Lower leg skin (tissue), 4 donors: ENCODE measurements around the gene RYR2. TPM values are rescaled to one million over a fixed set of nuclear protein-coding genes. Genes with fewer than 3 reads are reported as not detected.

Experiments
- DNase-seq, 2 donors: peaks; one replicate each; pipeline ENCODE4 v3.0.0-alpha.2; 2019; ENCODE audit warnings: low spot score in 2 of 2
- H3K4me3 ChIP-seq: fragments of 200-600 bp; sonication (generic); 2 replicates; pipeline ENCODE4 v1.5.1; 2017; ENCODE audit warnings: mild to moderate bottlenecking, low read depth; ENCODE audit not compliant: poor library complexity, severe bottlenecking
- POLR2A ChIP-seq, 2 donors: fragments of 450-650 bp; IDR thresholded peaks; one replicate each; pipeline ENCODE4 v1.6.1; 2016 to 2017; ENCODE audit warnings: antibody characterized with exemption in 2 of 2, mild to moderate bottlenecking in 1 of 2, moderate library complexity in 1 of 2
- WGBS, 2 donors: methylation state at CpG; one replicate each; pipeline ENCODE4 v1.1.5; 2018; 5-methylcytosine and 5-hydroxymethylcytosine counted together
- intact Hi-C: fragments of 100-400 bp; cut with DNase I; formaldehyde crosslinking; loops from one replicate; pipeline ENCODE4 v1.15.0; 2023; ENCODE audit warnings: low total_unique reads
- total RNA-seq, 4 donors: library from RNA; depleted of rRNA; stranded (reverse); fragments of >200 nt; gene quantifications; one replicate each; pipeline ENCODE4 v1.1.0, GENCODE V29; 2016
- TF ChIP-seq, protein P1 (sequence below), 3 donors: fragments of 450-650 bp; IDR thresholded peaks; one replicate each; pipeline ENCODE4 v1.5.1; 2016; ENCODE audit warnings: antibody characterized with exemption in 3 of 3, mild to moderate bottlenecking in 3 of 3, moderate library complexity in 2 of 3

The RYR2 gene
- under 1 TPM; 0.19 to 0.97 (median 0.66) TPM for total RNA-seq

- intact Hi-C loops: no loop called here
- DNase-seq: no peak
- H3K4me3 ChIP-seq: peak within 1 kb of the TSS; percentile 8
- no peak for TF ChIP-seq POLR2A (IDR thresholded peaks at IDR 0.05)
- TF ChIP-seq, protein P1, sequence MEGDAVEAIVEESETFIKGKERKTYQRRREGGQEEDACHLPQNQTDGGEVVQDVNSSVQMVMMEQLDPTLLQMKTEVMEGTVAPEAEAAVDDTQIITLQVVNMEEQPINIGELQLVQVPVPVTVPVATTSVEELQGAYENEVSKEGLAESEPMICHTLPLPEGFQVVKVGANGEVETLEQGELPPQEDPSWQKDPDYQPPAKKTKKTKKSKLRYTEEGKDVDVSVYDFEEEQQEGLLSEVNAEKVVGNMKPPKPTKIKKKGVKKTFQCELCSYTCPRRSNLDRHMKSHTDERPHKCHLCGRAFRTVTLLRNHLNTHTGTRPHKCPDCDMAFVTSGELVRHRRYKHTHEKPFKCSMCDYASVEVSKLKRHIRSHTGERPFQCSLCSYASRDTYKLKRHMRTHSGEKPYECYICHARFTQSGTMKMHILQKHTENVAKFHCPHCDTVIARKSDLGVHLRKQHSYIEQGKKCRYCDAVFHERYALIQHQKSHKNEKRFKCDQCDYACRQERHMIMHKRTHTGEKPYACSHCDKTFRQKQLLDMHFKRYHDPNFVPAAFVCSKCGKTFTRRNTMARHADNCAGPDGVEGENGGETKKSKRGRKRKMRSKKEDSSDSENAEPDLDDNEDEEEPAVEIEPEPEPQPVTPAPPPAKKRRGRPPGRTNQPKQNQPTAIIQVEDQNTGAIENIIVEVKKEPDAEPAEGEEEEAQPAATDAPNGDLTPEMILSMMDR (IDR thresholded peaks at IDR 0.05): no peak
- WGBS, 2 donors: 4% methylated on average over 25 to 32 of the region's 87 CpGs
These were observed at the start of gene RYR2 for GRCh38 chr1:237041795-237042525. RYR2 (plus strand) TSS chr1:237042184; CDS start chr1:237042522, 338 bp downstream.

DNA sequence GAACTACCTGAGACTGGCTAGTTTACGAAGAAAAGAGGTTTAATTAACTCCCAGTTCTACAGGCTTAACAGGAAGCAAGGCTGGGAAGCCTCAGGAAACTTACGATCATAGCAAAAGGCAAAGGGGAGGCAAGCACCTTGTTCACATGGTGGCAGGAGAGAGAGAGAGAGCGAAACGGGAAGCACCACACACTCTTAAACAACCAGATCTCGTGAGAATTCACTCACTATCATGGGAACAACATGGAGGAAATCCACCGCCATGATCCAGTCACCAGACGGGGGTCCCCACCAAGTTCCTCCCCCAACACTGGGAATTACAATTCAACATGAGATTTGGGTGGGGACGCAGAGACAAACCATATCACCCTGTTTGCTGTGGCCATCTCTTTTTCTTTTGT is 49.5 kb upstream of the RYR2 start:
- no peak overlapping the region for H3K4me3 ChIP-seq
- intact Hi-C loops: no loop called here
- no peak for DNase-seq
- 82 to 87% methylated on average over 8 of the region's 8 CpGs for WGBS, 2 donors
- TF ChIP-seq, protein P1 (IDR thresholded peaks at IDR 0.05): no peak
- TF ChIP-seq POLR2A (IDR thresholded peaks at IDR 0.05): no peak

DNA sequence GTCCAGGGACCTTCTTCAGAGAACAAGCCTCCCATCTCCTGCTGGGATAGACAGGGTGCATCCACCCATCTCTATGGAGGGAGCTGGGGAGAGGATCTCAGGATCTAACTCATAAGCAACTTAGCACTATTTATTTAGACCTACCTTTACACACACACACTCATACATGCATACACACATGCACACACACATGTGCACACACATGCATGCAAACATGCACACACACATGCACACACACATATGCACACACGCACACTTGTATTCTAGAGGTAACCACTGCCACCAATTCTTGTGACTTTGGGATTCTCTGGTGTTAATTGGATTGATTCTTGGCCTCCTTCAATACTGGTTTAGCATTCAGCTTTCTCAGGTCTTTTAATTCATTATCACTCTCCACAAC is 47.5 kb upstream of the RYR2 start:
- no peak overlapping the region for H3K4me3 ChIP-seq
- intact Hi-C loops: no loop called here
- no peak for TF ChIP-seq POLR2A (IDR thresholded peaks at IDR 0.05)
- TF ChIP-seq, protein P1 (IDR thresholded peaks at IDR 0.05): no peak
- no peak for DNase-seq
- 83 to 96% methylated on average over 1 of the region's 1 CpG for WGBS, 2 donors

DNA sequence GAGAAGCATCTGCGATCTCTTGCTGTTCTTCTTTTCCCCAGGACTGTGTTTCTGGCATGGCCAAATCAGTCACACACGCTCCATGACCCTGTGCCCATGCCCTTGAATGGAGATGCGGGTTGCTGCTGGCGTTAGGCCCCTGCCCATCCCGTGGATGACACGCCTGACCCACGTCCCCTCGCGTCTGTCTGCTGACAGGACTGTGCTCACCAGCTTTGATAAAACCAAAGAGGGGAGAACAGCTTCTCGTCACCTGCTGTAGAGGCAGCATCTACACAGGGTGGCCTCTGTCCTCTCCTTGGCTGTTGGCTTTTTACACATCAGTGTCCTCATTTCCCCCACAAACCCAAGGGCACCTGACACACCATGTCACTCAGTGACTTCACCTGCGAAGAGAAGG is 44.6 kb upstream of the RYR2 start:
- TF ChIP-seq, protein P1 (IDR thresholded peaks at IDR 0.05): no peak
- no peak for TF ChIP-seq POLR2A (IDR thresholded peaks at IDR 0.05)
- DNase-seq: no peak
- WGBS, 2 donors: 85 to 86% methylated on average over 11 of the region's 11 CpGs
- intact Hi-C loops: no loop called here
- H3K4me3 ChIP-seq: no peak overlapping the region

DNA sequence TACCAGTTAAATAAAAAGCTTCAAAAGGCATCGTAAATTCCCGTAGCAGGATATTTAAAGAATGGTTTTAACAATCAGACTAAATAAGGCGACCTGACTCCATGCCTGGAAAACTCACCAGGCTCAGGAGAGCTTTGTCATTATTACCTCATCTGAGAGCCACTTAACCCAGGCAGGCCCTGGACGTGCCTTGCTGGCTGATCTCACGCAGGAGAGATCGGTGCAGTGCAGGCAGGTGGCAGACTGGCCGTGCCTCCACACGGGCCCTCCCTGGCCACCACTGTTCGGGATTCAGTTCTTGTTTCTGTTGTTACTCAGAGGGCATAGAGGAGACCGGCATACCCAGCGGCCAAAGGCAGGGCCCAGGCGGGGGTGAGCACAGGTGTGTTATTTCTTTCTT is 44.1 kb upstream of the RYR2 start:
- no peak overlapping the region for H3K4me3 ChIP-seq
- WGBS, 2 donors: 55 to 63% methylated on average over 12 of the region's 12 CpGs
- intact Hi-C loops: no loop called here
- TF ChIP-seq POLR2A (IDR thresholded peaks at IDR 0.05): no peak
- TF ChIP-seq, protein P1 (IDR thresholded peaks at IDR 0.05): no peak
- DNase-seq: no peak

DNA sequence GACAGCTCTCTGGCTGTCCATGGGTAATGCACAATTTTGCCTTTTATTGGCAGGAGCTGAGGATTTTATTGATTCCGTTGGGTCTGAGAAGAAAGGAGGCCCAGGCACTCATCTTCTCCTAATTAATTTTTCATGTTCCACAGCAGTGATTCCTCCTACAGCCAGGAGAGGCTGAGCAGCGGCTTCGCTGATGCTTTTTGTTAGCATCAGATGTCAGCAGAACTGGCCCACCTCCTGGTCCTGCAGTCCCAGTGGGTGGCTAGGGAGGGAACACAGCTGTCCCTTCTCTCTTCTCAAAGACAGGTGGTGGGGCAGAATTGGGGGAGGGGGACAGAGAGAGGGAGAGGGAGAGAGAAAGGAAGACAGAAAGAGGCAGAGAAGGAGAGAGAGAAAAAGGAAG is 43.4 kb upstream of the RYR2 start:
- WGBS, 2 donors: 47 to 71% methylated on average over 3 of the region's 3 CpGs
- intact Hi-C loops: no loop called here
- no peak overlapping the region for H3K4me3 ChIP-seq
- DNase-seq: no peak
- TF ChIP-seq, protein P1 (IDR thresholded peaks at IDR 0.05): no peak
- TF ChIP-seq POLR2A (IDR thresholded peaks at IDR 0.05): no peak
